HG03280 (cell line): ENCODE results near the gene E4F1.
A peak's percentile ranks its signal among the peaks of the same experiment; 100 is the strongest.

Experiments used
- ATAC-seq: cut with Tn5 transposase; IDR thresholded peaks from one replicate; pipeline ENCODE4 v1.9.1; 2021; ENCODE audit warnings: mild to moderate bottlenecking, moderate library complexity; ENCODE audit not compliant: unreplicated experiment

Gene E4F1, protein sequence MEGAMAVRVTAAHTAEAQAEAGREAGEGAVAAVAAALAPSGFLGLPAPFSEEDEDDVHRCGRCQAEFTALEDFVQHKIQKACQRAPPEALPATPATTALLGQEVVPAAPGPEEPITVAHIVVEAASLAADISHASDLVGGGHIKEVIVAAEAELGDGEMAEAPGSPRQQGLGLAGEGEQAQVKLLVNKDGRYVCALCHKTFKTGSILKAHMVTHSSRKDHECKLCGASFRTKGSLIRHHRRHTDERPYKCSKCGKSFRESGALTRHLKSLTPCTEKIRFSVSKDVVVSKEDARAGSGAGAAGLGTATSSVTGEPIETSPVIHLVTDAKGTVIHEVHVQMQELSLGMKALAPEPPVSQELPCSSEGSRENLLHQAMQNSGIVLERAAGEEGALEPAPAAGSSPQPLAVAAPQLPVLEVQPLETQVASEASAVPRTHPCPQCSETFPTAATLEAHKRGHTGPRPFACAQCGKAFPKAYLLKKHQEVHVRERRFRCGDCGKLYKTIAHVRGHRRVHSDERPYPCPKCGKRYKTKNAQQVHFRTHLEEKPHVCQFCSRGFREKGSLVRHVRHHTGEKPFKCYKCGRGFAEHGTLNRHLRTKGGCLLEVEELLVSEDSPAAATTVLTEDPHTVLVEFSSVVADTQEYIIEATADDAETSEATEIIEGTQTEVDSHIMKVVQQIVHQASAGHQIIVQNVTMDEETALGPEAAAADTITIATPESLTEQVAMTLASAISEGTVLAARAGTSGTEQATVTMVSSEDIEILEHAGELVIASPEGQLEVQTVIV

DNA sequence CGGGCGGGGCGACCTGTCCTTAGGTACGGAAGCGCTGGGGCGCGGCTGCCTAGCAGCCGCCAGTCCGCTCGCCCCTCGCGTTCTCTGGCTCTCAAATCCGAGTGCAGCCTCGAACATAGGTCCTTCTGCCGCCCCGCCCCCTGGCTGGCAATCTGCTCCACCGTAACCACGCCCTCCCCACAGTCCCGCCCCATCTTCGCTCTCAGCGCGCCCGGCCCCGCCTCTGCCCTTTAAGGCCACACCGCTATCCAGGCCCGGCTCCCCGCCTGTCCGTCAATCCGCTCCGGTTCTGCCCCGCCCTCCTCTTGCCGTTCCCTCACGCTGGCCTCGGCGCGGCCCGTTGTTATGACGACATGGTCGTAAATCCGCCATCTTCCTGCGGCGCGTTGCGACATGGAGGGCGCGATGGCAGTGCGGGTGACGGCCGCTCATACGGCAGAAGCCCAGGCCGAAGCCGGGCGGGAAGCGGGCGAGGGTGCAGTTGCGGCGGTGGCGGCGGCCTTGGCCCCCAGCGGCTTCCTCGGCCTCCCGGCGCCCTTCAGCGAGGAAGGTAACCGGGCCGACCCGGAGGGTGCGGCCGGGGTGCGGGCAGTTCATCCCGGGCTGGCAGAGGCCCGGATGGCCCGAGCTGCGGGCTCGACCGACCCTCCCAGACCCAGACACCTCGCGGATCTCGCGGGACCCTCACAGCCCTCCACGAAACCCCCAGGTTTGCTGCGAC is at the start of gene E4F1:
Gene E4F1 (plus strand): TSS at position 371 of the 721 bp plus-strand sequence. CDS start 23 bp downstream, at position 394.
- ATAC-seq: peak; percentile 97

DNA sequence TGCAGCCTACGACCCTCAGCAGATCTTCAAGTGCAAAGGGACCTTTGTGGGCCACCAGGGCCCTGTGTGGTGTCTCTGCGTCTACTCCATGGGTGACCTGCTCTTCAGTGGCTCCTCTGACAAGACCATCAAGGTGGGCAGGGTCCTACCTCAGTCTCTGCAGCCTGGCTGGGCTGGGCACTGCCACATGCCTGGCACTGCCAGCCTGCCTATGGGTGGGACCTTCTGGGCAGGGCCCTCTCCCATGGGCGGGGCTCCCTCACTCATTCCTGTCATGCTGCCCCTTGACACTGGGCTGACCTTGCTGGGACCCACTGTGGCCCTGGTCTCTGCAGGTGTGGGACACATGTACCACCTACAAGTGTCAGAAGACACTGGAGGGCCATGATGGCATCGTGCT is 49.5 kb upstream of the E4F1 start:
- no peak for ATAC-seq

DNA sequence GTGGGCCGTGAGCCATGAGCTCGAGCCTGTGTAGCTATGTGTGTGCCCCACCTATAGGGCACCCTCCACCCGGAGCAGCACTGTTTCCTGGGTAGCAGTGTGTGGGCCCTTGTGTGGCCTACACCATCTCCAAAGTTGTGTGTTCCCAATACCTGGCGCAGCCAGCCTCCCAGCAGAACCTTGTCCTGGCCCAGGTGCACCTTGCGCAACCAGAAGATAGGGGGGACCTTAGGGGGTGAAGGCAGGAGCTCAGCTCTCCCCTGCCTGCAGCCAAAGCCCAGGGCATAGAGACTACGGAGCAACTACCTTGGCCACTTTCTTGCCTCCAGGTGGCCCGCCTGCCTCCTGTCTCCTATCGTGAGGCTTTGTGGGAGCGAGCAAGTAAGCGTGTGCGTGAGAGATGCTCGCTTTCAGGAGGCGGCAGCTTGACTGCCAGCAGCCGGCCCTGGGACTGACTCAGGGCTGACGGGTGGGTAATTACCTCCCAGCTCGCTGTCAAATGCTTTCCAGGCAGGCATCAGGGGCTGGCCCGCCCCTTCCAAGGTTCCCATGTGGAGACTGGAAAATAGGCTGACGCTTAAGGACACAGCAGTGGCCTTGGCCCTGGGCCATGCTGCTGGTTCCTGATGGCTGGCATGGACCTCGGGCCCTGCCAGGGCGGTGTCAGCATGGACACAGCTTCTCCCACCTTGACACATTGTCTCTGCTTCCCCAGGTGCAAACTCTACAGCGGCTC is 48.8 kb upstream of the E4F1 start:
- no peak for ATAC-seq

DNA sequence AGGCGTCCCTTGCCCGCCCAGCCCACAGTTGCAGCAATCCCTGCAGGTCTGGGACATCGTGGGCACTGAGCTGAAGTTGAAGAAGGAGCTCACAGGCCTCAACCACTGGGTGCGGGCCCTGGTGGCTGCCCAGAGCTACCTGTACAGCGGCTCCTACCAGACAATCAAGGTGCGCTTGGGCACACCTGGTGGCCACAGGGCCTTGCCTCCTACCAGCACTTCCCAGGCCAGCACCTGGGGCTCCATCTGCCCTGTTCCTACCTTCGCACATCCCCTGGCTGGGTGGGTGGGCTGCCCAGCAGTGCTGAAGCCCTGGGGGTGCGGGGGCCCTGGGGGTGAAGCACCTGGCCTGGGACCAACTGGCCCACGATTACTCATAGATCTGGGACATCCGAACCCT is 47.9 kb upstream of the E4F1 start:
- ATAC-seq: no peak

DNA sequence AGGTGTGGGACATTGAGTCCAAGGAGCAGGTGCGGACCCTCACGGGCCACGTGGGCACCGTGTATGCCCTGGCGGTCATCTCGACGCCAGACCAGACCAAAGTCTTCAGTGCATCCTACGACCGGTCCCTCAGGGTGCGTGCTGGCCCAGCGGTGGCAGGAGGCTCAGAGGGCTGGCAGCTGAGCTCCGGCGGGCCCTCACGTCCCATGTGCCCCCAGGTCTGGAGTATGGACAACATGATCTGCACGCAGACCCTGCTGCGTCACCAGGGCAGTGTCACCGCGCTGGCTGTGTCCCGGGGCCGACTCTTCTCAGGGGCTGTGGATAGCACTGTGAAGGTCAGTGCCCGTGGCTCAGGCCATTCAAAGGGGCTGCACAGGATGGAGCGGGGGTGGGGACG is 47.3 kb upstream of the E4F1 start:
- no peak for ATAC-seq

DNA sequence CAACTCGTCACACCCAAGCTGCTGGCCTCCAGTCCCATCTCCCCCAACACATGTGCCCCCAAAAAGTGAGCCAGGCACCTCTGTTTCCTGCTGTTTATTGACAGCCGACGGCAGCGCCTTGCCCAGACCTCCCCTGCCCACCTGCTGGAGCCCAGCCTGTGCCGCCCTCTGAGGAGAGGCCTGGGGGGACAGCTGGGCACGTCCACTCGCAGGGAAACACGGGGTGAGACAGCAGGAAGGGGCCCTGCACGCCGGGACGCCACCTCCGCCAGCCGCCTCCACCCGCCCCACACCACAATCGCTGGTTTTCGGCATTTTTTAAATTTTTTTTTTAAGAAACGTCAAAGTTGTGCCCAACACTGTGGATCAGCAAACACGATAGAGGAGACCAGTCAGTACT is 46.3 kb upstream of the E4F1 start:
- ATAC-seq: no peak

DNA sequence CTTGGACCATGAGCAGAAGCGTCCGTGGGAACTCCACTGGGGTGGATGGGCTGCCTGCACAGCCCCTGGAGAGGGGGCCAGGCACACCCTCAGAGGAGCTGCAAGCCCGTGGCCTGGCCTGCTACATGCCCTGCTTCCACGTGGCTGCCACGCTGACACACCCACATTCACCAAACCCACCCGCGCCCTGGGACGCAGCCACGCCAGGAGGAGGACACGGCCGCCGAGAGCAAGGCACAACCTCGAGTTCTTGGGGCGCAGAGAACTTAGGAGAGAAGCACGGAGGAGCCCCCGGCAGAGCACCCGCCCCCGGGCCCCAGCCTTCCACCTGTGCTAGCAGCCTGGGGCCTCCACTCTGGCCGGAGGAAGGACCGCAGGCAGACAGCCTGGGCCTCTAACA is 45.8 kb upstream of the E4F1 start:
- ATAC-seq: no peak

DNA sequence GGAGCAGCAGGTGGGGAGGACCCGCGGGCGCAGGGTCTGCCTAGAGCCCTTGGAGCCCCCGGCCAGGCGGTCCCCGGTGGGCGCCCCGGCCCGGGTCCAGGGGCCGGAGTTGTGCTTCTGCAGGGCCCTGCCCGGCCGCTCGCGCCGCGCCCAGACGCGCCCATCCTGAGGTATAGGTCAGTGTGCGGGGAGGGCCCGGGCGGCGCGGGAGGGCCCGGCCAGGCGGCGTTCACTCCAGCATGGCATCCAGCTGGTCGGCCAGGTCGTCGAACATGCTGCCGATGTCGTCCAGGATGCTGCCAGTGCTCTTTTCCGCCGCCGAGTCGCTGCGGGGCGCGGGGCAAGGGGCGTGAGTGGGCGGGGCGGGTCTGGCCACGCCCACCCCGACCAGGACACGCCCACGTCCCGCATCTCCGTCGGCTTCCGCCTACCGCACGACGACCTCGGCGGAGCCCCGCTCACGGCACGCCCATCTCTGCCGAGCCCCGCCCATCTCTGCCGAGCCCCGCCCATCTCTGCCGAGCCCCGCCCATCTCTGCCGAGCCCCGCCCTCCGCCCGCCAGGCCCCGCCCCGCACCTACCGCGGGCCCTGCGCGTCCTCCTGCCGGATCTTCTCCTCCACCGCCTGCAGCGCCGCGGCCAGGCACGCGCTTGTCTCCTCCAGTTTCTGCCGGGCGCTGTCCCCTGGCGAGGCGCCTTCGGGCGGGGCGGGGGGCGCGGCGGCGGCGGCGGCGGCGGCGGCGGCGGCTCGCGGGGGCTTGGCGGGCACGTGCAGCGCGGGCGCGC is 44.9 kb upstream of the E4F1 start:
- ATAC-seq: no peak

DNA sequence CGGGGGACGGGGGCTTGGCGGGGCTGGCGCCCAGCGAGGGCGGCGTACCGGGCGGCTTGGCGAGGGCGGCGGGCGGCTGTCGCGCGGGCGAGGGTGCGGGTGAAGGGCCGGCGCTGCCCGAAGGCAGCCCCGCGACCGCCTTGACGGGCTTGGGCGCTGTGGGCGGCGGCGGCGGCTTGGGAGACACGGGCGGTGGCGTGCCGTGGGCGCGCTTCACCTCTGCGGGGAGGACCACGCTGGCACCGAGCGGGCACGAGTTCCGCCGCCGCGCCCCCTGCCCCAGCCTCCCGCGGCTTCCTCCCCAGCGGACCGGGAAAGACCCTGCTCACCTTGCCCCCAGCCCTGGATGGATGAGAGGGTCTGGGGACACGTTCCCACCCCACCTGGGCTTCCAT is 44.3 kb upstream of the E4F1 start:
- ATAC-seq: no peak

DNA sequence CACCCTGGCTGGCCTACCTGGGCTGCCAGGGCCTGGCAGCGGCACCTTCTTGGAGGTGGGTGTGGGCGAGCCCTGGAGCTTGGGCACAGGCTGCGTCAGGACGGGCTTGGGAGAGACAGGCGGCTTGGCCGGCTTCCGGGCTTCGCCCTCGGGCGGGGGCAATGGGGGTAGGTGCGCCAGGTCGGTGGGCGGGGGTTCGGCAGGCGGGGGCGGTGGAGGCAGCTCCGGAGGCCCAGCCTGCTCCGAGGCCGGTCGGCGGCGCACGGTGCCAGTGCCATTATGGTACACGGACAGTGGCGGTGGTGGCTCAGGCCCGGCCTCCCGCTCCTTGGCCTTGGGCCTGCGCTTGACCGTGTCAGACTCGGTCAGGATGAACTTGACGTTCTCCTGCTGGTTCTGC is 43.8 kb upstream of the E4F1 start:
- no peak for ATAC-seq

DNA sequence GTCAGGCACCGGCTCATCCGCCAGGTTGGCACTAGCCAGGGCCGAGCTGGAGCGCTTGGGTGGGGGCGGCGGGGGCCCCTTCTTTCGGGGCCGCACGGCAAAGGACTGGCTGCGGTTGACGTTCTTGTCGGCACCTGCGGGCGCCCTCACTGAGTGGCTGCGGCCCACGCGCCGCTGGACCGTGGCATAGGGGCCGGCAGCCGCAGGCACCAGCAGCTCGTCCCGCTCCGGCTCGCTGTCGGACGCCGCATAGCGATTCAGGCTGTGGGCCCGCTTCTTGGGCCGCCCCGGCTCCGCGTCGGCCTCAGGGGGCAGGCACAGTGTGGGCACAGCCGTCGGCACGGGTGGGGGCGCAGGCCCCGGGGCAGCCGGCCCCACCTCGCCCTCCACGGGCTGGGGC is 42.9 kb upstream of the E4F1 start:
- no peak for ATAC-seq

DNA sequence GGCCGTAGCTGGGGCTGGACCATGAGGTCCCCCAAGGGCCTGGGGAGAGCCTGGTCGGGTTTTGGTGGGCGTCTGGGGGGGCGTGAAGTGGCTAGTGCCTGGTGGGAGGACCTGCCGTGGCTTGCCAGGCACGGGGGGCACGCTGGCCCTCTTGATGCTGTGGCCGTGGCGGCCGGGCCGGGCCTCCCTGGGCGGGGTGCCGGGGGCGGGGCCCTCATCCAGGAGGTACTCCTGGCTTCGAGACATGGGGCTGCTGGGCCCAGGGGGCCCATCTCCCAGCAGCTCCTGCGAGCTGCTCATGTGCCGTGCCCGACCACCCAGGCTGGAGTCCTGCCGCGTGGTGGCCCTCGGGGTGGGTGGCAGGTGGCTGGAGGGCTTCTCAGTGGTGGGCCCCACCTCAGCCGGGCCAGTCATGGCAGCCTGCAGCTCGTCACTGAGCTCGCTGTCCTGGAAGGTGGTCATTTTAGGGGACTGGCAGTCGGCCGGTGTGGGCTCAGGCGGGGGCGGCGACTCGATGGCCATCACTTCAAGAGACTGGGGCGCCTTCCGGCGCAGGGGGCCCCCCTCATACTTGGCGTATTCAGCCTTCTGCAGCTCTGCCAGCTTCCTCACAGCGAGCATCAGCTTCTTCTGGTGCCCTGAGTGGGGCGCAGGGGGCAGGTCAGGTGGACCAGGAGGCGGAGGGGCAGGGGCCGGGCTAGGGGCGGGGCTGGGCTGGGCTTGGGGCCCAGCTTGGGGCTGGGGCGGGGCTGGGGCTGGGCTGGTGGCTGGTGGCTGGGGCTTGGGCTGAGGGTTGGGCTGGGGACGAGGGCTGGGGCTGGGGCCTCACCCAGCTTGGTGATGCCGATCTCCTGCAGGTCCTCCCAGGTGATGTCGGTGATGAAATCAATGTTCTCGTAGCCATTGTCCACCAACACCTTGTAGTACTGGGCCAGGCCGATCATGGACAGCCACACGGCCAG is 42.1 kb upstream of the E4F1 start:
- no peak for ATAC-seq

DNA sequence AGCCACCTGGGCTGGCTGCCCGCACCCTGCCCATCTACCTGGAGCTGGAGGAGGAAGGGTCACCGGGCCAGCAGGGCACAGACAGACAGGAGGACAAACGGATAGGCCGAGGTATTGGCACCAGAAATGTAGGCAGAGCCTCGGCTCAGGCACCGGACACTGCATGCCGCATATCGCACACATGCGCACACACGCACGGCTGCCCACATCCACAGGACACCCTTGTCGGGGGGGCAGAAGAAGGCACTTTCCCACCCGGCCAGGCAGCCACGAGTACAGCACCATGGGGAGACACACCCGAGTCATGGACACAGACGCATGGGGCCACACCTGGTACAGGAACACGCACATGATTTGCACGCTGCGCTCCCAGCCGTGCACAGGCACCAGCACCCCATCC is 41.4 kb upstream of the E4F1 start:
- no peak for ATAC-seq

DNA sequence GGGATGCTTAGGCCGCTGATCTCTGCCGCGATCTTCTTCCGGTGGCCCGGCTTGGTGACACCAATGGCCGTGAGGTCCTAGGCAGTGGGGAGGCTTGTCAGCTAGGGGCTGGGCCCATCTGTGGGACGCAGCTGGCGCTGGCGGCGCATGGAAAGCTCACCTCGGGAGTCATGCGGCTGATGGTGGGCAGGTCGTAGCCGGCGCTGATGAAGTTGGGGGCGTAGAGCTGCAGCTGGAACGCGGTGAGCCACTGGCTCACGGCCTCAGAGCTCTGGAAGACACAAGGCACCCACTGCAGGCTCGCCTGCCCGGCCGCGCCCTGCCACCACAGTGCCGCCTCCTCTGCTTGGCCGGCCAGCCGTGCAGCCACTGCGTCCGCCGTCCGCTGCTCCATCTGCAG is 39.7 kb upstream of the E4F1 start:
- ATAC-seq: no peak

DNA sequence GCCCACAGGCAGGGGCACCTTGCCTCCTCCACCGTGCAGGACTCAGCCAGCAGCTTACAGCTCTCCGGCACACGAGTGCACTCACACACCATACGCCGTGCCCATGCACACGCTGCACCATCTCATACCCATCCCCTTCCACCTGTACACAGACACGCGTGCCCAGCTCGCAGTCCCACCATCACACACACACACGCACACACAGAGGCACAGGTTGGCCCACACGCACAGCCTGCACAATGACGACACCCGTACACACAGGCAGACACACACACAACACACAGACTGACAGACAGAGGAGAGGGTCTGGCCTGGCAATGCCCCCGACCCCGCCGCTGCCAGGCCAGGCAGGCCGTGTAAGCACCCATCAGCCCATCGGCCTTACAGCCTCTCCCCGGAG is 39.0 kb upstream of the E4F1 start:
- no peak for ATAC-seq

DNA sequence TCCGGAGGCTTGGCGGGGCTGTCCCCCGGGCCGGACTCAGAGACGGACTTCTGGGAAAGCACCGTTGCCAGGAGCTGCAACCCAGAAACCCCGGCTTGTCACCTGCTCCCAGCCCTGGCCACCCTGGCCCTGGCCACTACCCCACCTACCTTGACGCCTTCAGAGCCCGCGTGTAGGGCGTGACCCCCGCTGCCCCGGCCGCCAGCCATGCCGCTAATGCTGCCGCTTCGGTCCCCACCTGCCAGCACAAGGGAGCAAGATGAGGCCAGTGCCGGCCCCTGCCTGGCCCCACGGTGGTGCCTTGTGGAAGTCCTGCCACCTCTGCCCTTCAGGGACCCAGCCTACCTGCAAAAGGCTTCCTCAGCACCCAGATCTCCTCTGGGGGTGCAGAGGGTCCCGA is 38.4 kb upstream of the E4F1 start:
- no peak for ATAC-seq

DNA sequence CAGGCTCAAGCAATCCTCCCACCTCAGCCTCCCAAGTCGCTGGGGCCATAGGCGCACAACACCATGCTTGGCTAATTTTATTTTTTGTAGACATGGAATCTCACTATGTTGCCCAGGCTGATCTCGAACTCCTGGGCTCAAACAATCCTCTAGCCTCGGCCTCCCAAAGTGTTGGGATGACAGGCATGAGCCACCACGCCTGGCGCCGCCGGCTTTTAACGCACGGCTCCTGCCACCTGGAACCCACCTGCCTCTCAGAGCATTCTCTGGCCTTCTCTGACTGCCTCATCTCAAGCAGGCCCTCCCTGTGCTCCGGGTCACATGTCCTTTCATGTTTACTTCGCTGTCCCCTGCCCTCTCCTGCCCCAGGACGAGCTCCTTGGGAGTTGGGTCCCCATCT is 37.3 kb upstream of the E4F1 start:
- no peak for ATAC-seq

DNA sequence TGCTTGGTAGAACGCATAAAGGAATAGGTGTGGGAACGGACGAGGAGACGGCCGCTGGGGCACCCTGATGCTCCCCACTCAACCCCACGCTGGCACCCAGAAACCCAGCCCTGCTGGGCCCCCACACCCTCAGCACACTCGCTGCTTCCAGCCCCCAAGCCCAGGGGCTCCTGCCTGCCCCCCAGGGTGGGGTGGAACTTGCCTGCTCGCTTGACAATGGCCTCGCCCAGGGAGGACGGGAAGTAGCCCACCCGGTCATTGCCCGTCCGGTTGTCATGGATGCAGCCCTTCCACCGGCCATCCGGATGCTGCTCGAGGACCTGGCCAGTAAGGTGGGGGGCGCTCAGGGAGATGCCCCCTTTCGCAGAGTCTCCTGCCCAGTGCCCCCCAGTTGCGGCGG is 36.9 kb upstream of the E4F1 start:
- ATAC-seq: no peak

DNA sequence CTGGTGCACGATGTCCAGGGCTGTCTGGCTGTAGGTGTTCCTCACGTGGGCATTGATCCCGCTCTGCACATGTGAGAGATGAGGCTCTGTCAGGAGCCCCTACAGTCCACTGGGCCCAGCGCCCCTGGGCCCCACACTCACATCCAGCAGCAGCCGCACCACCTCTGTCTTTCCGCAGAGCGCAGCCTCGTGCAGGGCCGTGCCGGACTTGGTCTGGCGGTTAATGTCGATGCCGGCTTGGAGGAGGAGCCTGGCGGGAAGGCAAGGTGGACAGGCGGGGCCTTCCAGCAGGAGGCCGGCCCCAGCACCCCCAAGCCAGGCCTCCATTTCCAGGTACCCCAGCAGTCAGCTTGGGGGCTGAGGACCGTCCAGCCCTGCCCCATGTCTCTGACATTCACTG is 36.2 kb upstream of the E4F1 start:
- ATAC-seq: no peak
